ENCODE results near the gene FRK.
"Not testable (repeated sequence)": the region's sequence is repeated elsewhere in the genome, so short reads cannot be mapped to it uniquely, and the experiment has no call there.

FRK gene

GRCh38 chr6:116101302-116101718 is 40.6 kb upstream of the FRK start:
- peak overlapping the region; percentile 59 for H3K4me3 ChIP-seq (ENCODE audit: low read depth, low read length)
- TF ChIP-seq CTCF (IDR thresholded peaks at IDR 0.05; ENCODE audit: borderline replicate concordance, insufficient read depth, low read depth, low read length) = no peak

- H3K4me3 ChIP-seq (ENCODE audit: low read depth, low read length) = peak within 1 kb of the TSS; percentile 59
- peak; percentile 47 for TF ChIP-seq CTCF (IDR thresholded peaks at IDR 0.05; ENCODE audit: borderline replicate concordance, insufficient read depth, low read depth, low read length)
These were observed 40.0 kb upstream of the FRK start, which contains the start of gene NT5DC1 for GRCh38 chr6:116100419-116101301. Gene NT5DC1, plus strand, starts transcription at chr6:116100853. Its CDS starts 78 bp downstream, at chr6:116100931.

- no peak for TF ChIP-seq CTCF (IDR thresholded peaks at IDR 0.05; ENCODE audit: borderline replicate concordance, insufficient read depth, low read depth, low read length)
- no peak overlapping the region for H3K4me3 ChIP-seq (ENCODE audit: low read depth, low read length)
These were observed 38.3 kb upstream of the FRK start for GRCh38 chr6:116099036-116099435.

- no peak for TF ChIP-seq CTCF (IDR thresholded peaks at IDR 0.05; ENCODE audit: borderline replicate concordance, insufficient read depth, low read depth, low read length)
- no peak overlapping the region for H3K4me3 ChIP-seq (ENCODE audit: low read depth, low read length)
These were observed 36.5 kb upstream of the FRK start for GRCh38 chr6:116096979-116097816.

- not testable (repeated sequence) for H3K4me3 ChIP-seq (ENCODE audit: low read depth, low read length)
These were observed 35.5 kb upstream of the FRK start for GRCh38 chr6:116096048-116096759.

GRCh38 chr6:116094041-116094440 is 33.4 kb upstream of the FRK start:
- H3K4me3 ChIP-seq (ENCODE audit: low read depth, low read length) = no peak overlapping the region
- TF ChIP-seq CTCF (IDR thresholded peaks at IDR 0.05; ENCODE audit: borderline replicate concordance, insufficient read depth, low read depth, low read length) = no peak

- no peak for TF ChIP-seq CTCF (IDR thresholded peaks at IDR 0.05; ENCODE audit: borderline replicate concordance, insufficient read depth, low read depth, low read length)
These were observed 29.6 kb upstream of the FRK start for GRCh38 chr6:116090251-116090650.

More at GRCh38 chr6:116090251-116090650, 29.6 kb upstream of the FRK start:
- H3K4me3 ChIP-seq (ENCODE audit: low read depth, low read length) = no peak overlapping the region

Measured in GM12875 (cell line).